Measurements from ENCODE around the gene DENND1A.

Gene DENND1A

GRCh38 chr9:123952641-123953495 lies 22.9 kb upstream of the DENND1A start:
- Histone ChIP-seq H3K9me2 (replicated peaks; ENCODE audit: insufficient read depth, low read length) (no peaks in the 10 kb centered on the region), H3K4me2 (ENCODE audit: low read depth, low read length, poor library complexity, severe bottlenecking) (no peak overlapping the region), H3K27ac (ENCODE audit: low read depth, low read length) (no peak overlapping the region), H3K9me3 (ENCODE audit: insufficient read depth, low read length) (no peaks in the 10 kb centered on the region), H3K4me3 (ENCODE audit: insufficient read depth, low read length, poor library complexity, severe bottlenecking) (no peak overlapping the region), H3K79me2 (ENCODE audit: insufficient read depth, low read length) (no peaks in the 10 kb centered on the region), H4K20me1 (ENCODE audit: low read depth, low read length) (no peaks in the 10 kb centered on the region), H3K36me3 (ENCODE audit: low read length) (no peaks in the 10 kb centered on the region), H2AFZ (ENCODE audit: low read depth, low read length, severe bottlenecking) (no peak overlapping the region), H3K9ac (ENCODE audit: low read length) (no peak overlapping the region), H3F3A (ENCODE audit: insufficient read depth) (no peaks in the 10 kb centered on the region), H3K27me3 (ENCODE audit: low read length) (no peaks in the 10 kb centered on the region)
- TF ChIP-seq, protein P1, sequence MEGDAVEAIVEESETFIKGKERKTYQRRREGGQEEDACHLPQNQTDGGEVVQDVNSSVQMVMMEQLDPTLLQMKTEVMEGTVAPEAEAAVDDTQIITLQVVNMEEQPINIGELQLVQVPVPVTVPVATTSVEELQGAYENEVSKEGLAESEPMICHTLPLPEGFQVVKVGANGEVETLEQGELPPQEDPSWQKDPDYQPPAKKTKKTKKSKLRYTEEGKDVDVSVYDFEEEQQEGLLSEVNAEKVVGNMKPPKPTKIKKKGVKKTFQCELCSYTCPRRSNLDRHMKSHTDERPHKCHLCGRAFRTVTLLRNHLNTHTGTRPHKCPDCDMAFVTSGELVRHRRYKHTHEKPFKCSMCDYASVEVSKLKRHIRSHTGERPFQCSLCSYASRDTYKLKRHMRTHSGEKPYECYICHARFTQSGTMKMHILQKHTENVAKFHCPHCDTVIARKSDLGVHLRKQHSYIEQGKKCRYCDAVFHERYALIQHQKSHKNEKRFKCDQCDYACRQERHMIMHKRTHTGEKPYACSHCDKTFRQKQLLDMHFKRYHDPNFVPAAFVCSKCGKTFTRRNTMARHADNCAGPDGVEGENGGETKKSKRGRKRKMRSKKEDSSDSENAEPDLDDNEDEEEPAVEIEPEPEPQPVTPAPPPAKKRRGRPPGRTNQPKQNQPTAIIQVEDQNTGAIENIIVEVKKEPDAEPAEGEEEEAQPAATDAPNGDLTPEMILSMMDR (IDR thresholded peaks at IDR 0.05; ENCODE audit: insufficient read depth, low read length, poor library complexity, severe bottlenecking): no peak
- no peak for TF ChIP-seq EZH2phosphoT487 (conservative IDR thresholded peaks at IDR 0.05; ENCODE audit: low read length)

DNA sequence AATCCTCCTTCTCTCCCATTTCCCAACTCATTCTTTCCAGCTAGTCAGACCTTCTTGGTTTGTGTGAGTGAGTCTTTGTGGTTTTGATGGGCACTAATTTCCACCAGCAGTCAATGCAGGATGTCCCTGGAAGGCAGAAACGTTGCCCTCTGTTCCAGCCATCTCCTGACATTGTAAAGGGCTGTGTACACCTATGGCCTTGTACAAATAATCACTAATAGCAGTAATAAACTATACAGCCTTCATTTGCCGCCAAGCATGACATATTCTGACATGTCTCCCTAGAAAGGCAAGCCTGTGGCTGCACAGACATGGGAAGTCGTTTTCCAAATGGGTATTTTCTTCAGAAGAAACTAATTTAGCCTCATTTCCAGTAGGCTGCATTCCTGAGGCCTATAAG lies 18.4 kb upstream of the DENND1A start:
- H3K4me2 ChIP-seq (ENCODE audit: low read depth, low read length, poor library complexity, severe bottlenecking): no peak overlapping the region
- no peak overlapping the region for H3K4me3 ChIP-seq (ENCODE audit: insufficient read depth, low read length, poor library complexity, severe bottlenecking)
- no peaks in the 10 kb centered on the region for H3K36me3 ChIP-seq (ENCODE audit: low read length)
- no peaks in the 10 kb centered on the region for H3K27me3 ChIP-seq (ENCODE audit: low read length)
- H2AFZ ChIP-seq (ENCODE audit: low read depth, low read length, severe bottlenecking): no peak overlapping the region
- H3K9ac ChIP-seq (ENCODE audit: low read length): no peak overlapping the region
- H3F3A ChIP-seq (ENCODE audit: insufficient read depth): no peaks in the 10 kb centered on the region
- H3K27ac ChIP-seq (ENCODE audit: low read depth, low read length): no peak overlapping the region
- H3K79me2 ChIP-seq (ENCODE audit: insufficient read depth, low read length): no peaks in the 10 kb centered on the region
- H3K9me2 ChIP-seq (replicated peaks; ENCODE audit: insufficient read depth, low read length): no peaks in the 10 kb centered on the region
- TF ChIP-seq EZH2phosphoT487 (conservative IDR thresholded peaks at IDR 0.05; ENCODE audit: low read length): no peak
- TF ChIP-seq, protein P1 (IDR thresholded peaks at IDR 0.05; ENCODE audit: insufficient read depth, low read length, poor library complexity, severe bottlenecking): no peak
- H3K9me3 ChIP-seq (ENCODE audit: insufficient read depth, low read length): no peaks in the 10 kb centered on the region
- no peaks in the 10 kb centered on the region for H4K20me1 ChIP-seq (ENCODE audit: low read depth, low read length)

DNA sequence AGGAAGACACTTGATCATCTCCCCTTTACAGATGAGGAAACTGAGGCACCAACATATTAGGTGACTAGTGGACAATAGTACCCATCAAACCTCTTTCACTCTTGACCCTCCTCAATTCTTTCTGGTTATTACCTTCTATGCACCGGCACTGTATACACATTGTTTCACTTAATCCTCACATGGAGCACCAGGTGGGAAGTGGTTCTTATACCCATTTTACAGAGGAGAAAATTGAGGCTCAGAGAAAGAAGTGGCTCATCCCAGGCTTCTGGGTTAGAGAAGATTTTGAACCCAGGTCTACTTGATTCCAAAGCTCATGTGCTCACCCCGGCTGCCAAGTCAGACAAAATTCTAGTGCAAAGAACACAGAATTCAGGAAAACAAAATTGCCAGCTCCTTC lies 17.4 kb upstream of the DENND1A start:
- no peaks in the 10 kb centered on the region for H3K9me2 ChIP-seq (replicated peaks; ENCODE audit: insufficient read depth, low read length)
- no peaks in the 10 kb centered on the region for H3K27me3 ChIP-seq (ENCODE audit: low read length)
- no peak overlapping the region for H3K27ac ChIP-seq (ENCODE audit: low read depth, low read length)
- H3K9me3 ChIP-seq (ENCODE audit: insufficient read depth, low read length): no peaks in the 10 kb centered on the region
- no peak overlapping the region for H3K4me2 ChIP-seq (ENCODE audit: low read depth, low read length, poor library complexity, severe bottlenecking)
- no peak overlapping the region for H3K9ac ChIP-seq (ENCODE audit: low read length)
- no peaks in the 10 kb centered on the region for H3K79me2 ChIP-seq (ENCODE audit: insufficient read depth, low read length)
- TF ChIP-seq, protein P1 (IDR thresholded peaks at IDR 0.05; ENCODE audit: insufficient read depth, low read length, poor library complexity, severe bottlenecking): no peak
- TF ChIP-seq EZH2phosphoT487 (conservative IDR thresholded peaks at IDR 0.05; ENCODE audit: low read length): no peak
- H3F3A ChIP-seq (ENCODE audit: insufficient read depth): no peaks in the 10 kb centered on the region
- no peak overlapping the region for H2AFZ ChIP-seq (ENCODE audit: low read depth, low read length, severe bottlenecking)
- no peaks in the 10 kb centered on the region for H4K20me1 ChIP-seq (ENCODE audit: low read depth, low read length)
- H3K4me3 ChIP-seq (ENCODE audit: insufficient read depth, low read length, poor library complexity, severe bottlenecking): no peak overlapping the region
- no peaks in the 10 kb centered on the region for H3K36me3 ChIP-seq (ENCODE audit: low read length)

All from SU-DHL-6 (cell line).